H9 (cell line): ENCODE data around the gene LTBP4. TPM values are rescaled to one million over a fixed set of nuclear protein-coding genes. Genes with fewer than 3 reads are reported as not detected.

Experiments
- DNase-seq: peaks from one replicate; pipeline ENCODE4 v3.0.0-alpha.2; 2017
- H2AFZ ChIP-seq: one replicate; pipeline ENCODE4 v1.6.1; 2013; ENCODE audit warnings: mild to moderate bottlenecking, low read length, control low read depth, moderate library complexity
- H2AK5ac ChIP-seq: 2 replicates; pipeline ENCODE4 v1.6.1; 2013; ENCODE audit warnings: low read length, control low read depth, mixed read lengths; ENCODE audit not compliant: insufficient read length
- H2BK120ac ChIP-seq: one replicate; pipeline ENCODE4 v1.6.1; 2013; ENCODE audit warnings: low read depth, mild to moderate bottlenecking, low read length, control low read depth, inconsistent platforms; ENCODE audit not compliant: poor library complexity, severe bottlenecking
- H2BK12ac ChIP-seq: 2 replicates; pipeline ENCODE4 v1.6.1; 2013; ENCODE audit warnings: low read length, control low read depth, mixed read lengths, low read depth; ENCODE audit not compliant: insufficient read length
- H2BK15ac ChIP-seq: 2 replicates; pipeline ENCODE4 v1.6.1; 2013; ENCODE audit warnings: low read depth, low read length, control low read depth
- H2BK20ac ChIP-seq: one replicate; pipeline ENCODE4 v1.6.1; 2013; ENCODE audit warnings: low read depth, mild to moderate bottlenecking, low read length, control low read depth, inconsistent platforms; ENCODE audit not compliant: poor library complexity, severe bottlenecking
- H2BK5ac ChIP-seq: 2 replicates; pipeline ENCODE4 v1.6.1; 2013; ENCODE audit warnings: low read length, control low read depth, mixed read lengths; ENCODE audit not compliant: insufficient read length
- H3K14ac ChIP-seq: 2 replicates; pipeline ENCODE4 v1.6.1; 2013; ENCODE audit warnings: low read length, control low read depth; ENCODE audit not compliant: insufficient read depth
- H3K18ac ChIP-seq: 2 replicates; pipeline ENCODE4 v1.6.1; 2013; ENCODE audit warnings: low read depth, mild to moderate bottlenecking, mixed read lengths, low read length, control low read depth; ENCODE audit not compliant: insufficient read length
- H3K23ac ChIP-seq: 2 replicates; pipeline ENCODE4 v1.6.1; 2013; ENCODE audit warnings: low read length, control low read depth, mixed read lengths, low read depth; ENCODE audit not compliant: insufficient read length
- H3K23me2 ChIP-seq: 2 replicates; pipeline ENCODE4 v1.6.1; 2013; ENCODE audit warnings: low read depth, mild to moderate bottlenecking, mixed read lengths, low read length, control low read depth; ENCODE audit not compliant: insufficient read length, poor library complexity, severe bottlenecking
- H3K27ac ChIP-seq: 2 replicates; pipeline ENCODE4 v1.5.1; 2013; ENCODE audit warnings: low read length, control low read depth, mixed read lengths, low read depth; ENCODE audit not compliant: insufficient read length
- H3K27me3 ChIP-seq: 2 replicates; pipeline ENCODE4 v1.6.1; 2013; ENCODE audit warnings: low read length, control low read depth, inconsistent platforms; ENCODE audit not compliant: insufficient read depth
- H3K4ac ChIP-seq: 2 replicates; pipeline ENCODE4 v1.6.1; 2013; ENCODE audit warnings: low read depth, mild to moderate bottlenecking, control low read depth, inconsistent platforms, low read length, moderate library complexity
- H3K4me1 ChIP-seq: 2 replicates; pipeline ENCODE4 v1.6.1; 2013; ENCODE audit warnings: low read length, control low read depth, inconsistent platforms; ENCODE audit not compliant: insufficient read depth
- H3K4me2 ChIP-seq: 2 replicates; pipeline ENCODE4 v1.6.1; 2013; ENCODE audit warnings: low read length, control low read depth, mixed read lengths; ENCODE audit not compliant: insufficient read length, insufficient read depth
- H3K56ac ChIP-seq: 2 replicates; pipeline ENCODE4 v1.6.1; 2013; ENCODE audit warnings: low read depth, mild to moderate bottlenecking, mixed read lengths, low read length, control low read depth; ENCODE audit not compliant: insufficient read length
- H3K79me1 ChIP-seq: 2 replicates; pipeline ENCODE4 v1.6.1; 2013; ENCODE audit warnings: low read depth, mild to moderate bottlenecking, moderate library complexity, low read length, control low read depth, inconsistent platforms; ENCODE audit not compliant: insufficient read depth, poor library complexity, severe bottlenecking
- H3K79me2 ChIP-seq: 2 replicates; pipeline ENCODE4 v1.6.1; 2013; ENCODE audit warnings: low read length, control low read depth, inconsistent platforms; ENCODE audit not compliant: insufficient read depth
- H3K9ac ChIP-seq: 2 replicates; pipeline ENCODE4 v1.6.1; 2013; ENCODE audit warnings: low read length, control low read depth, mixed read lengths; ENCODE audit not compliant: insufficient read length; ENCODE audit errors: extremely low read depth
- H3K9me3 ChIP-seq: one replicate; pipeline ENCODE4 v1.6.1; 2013; ENCODE audit warnings: low read depth, low read length, inconsistent platforms; ENCODE audit not compliant: control insufficient read depth
- H3T11ph ChIP-seq: one replicate; pipeline ENCODE4 v1.6.1; 2013; ENCODE audit warnings: mild to moderate bottlenecking, low read length, control low read depth, inconsistent platforms
- H4K20me1 ChIP-seq: one replicate; pipeline ENCODE4 v1.6.1; 2013; ENCODE audit not compliant: control insufficient read depth, insufficient read length, insufficient read depth
- H4K5ac ChIP-seq: 2 replicates; pipeline ENCODE4 v1.6.1; 2013; ENCODE audit warnings: low read depth, mild to moderate bottlenecking, mixed read lengths, low read length, control low read depth; ENCODE audit not compliant: insufficient read length
- H4K8ac ChIP-seq: replicated peaks from 2 replicates; pipeline ENCODE4 v1.6.1; 2013; ENCODE audit warnings: low read length, control low read depth, mixed read lengths, low read depth; ENCODE audit not compliant: insufficient read length
- H4K91ac ChIP-seq: 2 replicates; pipeline ENCODE4 v1.6.1; 2013; ENCODE audit warnings: low read depth, mild to moderate bottlenecking, moderate library complexity, mixed read lengths, low read length, control low read depth; ENCODE audit not compliant: insufficient read length
- H3K27ac Mint-ChIP-seq, 3 experiments: 2 replicates in 2 of 3; 3 replicates in 1 of 3; pipeline ENCODE4 v1.8.0; 2020 to 2021; ENCODE audit warnings: mixed read lengths in 3 of 3, mild to moderate bottlenecking in 1 of 3, moderate library complexity in 1 of 3
- H3K27me3 Mint-ChIP-seq: 2 replicates; pipeline ENCODE4 v1.8.0; 2021; ENCODE audit warnings: low read depth, mild to moderate bottlenecking, moderate library complexity, mixed read lengths
- H3K36me3 Mint-ChIP-seq, 3 experiments: 2 replicates in 2 of 3; 3 replicates in 1 of 3; pipeline ENCODE4 v1.8.0; 2020 to 2021; ENCODE audit warnings: low read depth in 3 of 3, mixed read lengths in 3 of 3; ENCODE audit not compliant: insufficient read depth in 1 of 3
- H3K4me1 Mint-ChIP-seq, 2 experiments: 2 replicates each; pipeline ENCODE4 v1.8.0; 2020; ENCODE audit warnings: mixed read lengths in 2 of 2
- H3K4me3 Mint-ChIP-seq, 2 experiments: 2 replicates in 1 of 2; 3 replicates in 1 of 2; pipeline ENCODE4 v1.8.0; 2020 to 2021; ENCODE audit warnings: mild to moderate bottlenecking in 2 of 2, mixed read lengths in 2 of 2, moderate library complexity in 1 of 2
- H3K9me3 Mint-ChIP-seq, 2 experiments: 2 replicates in 1 of 2; 3 replicates in 1 of 2; pipeline ENCODE4 v1.8.0; 2020; ENCODE audit warnings: mild to moderate bottlenecking in 2 of 2, mixed read lengths in 2 of 2, moderate library complexity in 1 of 2
- CTCF ChIP-seq: fragments of 200-600 bp; sonication (generic); conservative IDR thresholded peaks from 3 replicates; pipeline ENCODE4 v1.8.0; 2021; ENCODE audit warnings: antibody characterized with exemption, mild to moderate bottlenecking
- WGBS: extraction: QIAGEN DNeasy Blood & Tissue Kit; methylation state at CpG from one replicate; pipeline ENCODE4 v1.1.7; 2013; ENCODE audit warnings: missing lambda C conversion rate, low lambda C conversion rate, mixed read lengths; ENCODE audit not compliant: insufficient read length; ENCODE audit errors: extremely low coverage; 5-methylcytosine and 5-hydroxymethylcytosine counted together
- total RNA-seq: library from RNA; stranded (reverse); gene quantifications from 2 replicates; pipeline ENCODE4 v1.2.1, GENCODE V29; 2021

The LTBP4 gene
- total RNA-seq, 1 experiment from 2014 or later = 129 TPM

GRCh38 chr19:40575326-40575725 lies 25.8 kb upstream of the LTBP4 start:
- peaks cover 10% of the 10 kb centered on the region for H3K23me2 ChIP-seq
- no peaks in the 10 kb centered on the region for H3K27me3 ChIP-seq
- Mint-ChIP-seq H3K27me3 (peaks cover 3% of the 10 kb centered on the region), H3K9me3 (no peaks in the 10 kb centered on the region; a peak in 1 of 5 replicates), H3K36me3 (peaks cover 3 to 14% (median 7%) of the 10 kb centered on the region in 3 experiments; a peak in 6 of 7 replicates), H3K27ac (0 out of 7 replicates have a peak overlapping the region, but pooled peaks of 1 of the 3 experiments have one; percentile 32), H3K4me1 (peaks cover 19 to 25% of the 10 kb centered on the region in 2 experiments), H3K4me3 (peak overlapping the region; percentile 45 to 71; a peak in 4 of 5 replicates)
- H2AFZ ChIP-seq = no peak overlapping the region
- no peaks in the 10 kb centered on the region for H4K20me1 ChIP-seq
- H2AK5ac ChIP-seq = no peak overlapping the region
- H3K14ac ChIP-seq = no peak overlapping the region
- H3K4me1 ChIP-seq = peaks cover 5% of the 10 kb centered on the region; the same call in 1 of the 2 replicates
- H3K18ac ChIP-seq = no peak overlapping the region
- H4K5ac ChIP-seq = no peak overlapping the region
- H2BK20ac ChIP-seq = no peak overlapping the region
- no peak overlapping the region for H3K56ac ChIP-seq
- H3K9me3 ChIP-seq = no peaks in the 10 kb centered on the region
- no peak for DNase-seq
- H2BK120ac ChIP-seq = no peak overlapping the region
- no peak overlapping the region for H4K8ac ChIP-seq
- H3K4ac ChIP-seq = no peak overlapping the region
- no peak overlapping the region for H3K27ac ChIP-seq
- H3K79me1 ChIP-seq = no peaks in the 10 kb centered on the region
- H2BK12ac ChIP-seq = no peak overlapping the region
- no peak overlapping the region for H2BK5ac ChIP-seq
- TF ChIP-seq CTCF = no peak
- WGBS = no CpG with 5 or more reads among the region's 18 CpGs
- no peak overlapping the region for H3K23ac ChIP-seq
- no peak overlapping the region for H3K9ac ChIP-seq
- H3K79me2 ChIP-seq = no peaks in the 10 kb centered on the region
- no peak overlapping the region for H2BK15ac ChIP-seq
- H3T11ph ChIP-seq = no peak overlapping the region
- H3K4me2 ChIP-seq = peak overlapping the region; percentile 60
- H4K91ac ChIP-seq = no peak overlapping the region
